ENCODE measurements around the gene CRK. TPM values are rescaled to one million over a fixed set of nuclear protein-coding genes. Genes with fewer than 3 reads are reported as not detected.

The CRK gene
- total RNA-seq, 2 experiments from 2014 or later = 10.1 to 11.6 TPM

DNA sequence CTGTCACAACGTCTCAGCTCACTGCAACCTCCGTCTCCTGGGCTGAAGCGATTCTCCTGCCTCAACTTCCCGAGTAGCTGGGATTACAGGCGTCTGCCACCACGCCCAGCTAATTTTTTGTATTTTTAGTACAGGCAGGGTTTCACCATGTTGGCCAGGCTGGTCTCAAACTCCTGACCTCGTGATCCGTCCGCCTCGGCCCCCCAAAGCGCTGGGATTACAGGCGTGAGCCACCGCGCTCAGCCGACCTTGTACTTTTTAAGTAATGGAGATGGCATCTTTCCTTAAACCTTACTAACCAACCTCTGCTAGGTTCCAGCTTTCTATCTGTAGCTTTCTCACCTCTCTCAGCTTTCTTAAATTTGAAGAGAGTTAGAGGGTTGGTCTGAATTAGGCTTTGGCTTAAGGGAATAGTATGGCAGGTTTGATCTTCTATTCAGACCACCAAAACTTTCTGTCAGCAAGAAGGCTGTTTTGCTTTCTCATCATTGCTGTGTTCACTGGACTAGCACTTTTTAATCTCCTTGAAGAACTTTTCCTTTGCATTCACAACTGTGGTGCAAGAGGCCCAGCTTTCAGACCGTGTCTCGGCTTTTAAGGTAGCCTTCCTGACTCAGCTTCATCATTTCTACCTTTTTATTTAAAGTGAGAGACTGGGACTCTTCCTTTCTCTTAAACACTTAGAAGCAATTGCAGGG is 84.0 kb downstream of the CRK start:
- Mint-ChIP-seq H3K27me3 (no peaks in the 10 kb centered on the region), H3K4me3 (no peak overlapping the region), H3K27ac (peak overlapping the region; percentile 47), H3K4me1 (peaks cover 67% of the 10 kb centered on the region), H3K36me3 (ENCODE audit: low read depth) (peaks cover 26% of the 10 kb centered on the region), H3K9me3 (ENCODE audit: low read depth) (no peaks in the 10 kb centered on the region)
- DNase-seq (no peak), ATAC-seq (no peak)
- POLR2A ChIA-PET = interaction anchor here (0.9 to 1.0 kb wide), 2 partner anchors 13 to 145 kb away, joined by 4 to 5 read pairs; partner anchors contain the start of gene INPP5K
- CTCF ChIA-PET = interaction anchor here (1.0 to 4.1 kb wide), 6 partner anchors 10 to 250 kb away, joined by 3 to 22 read pairs (median 5); partner anchors contain the start of gene INPP5K
- intact Hi-C loops (cut with DNase I, micrococcal nuclease) = no loop called here

Other genes with a start within 250 kb of the CRK start
- gene BHLHA9, start 185.8 kb downstream of the CRK start, total RNA-seq = not detected
- not detected for gene TRARG1, start 176.6 kb downstream of the CRK start, total RNA-seq
- 100 to 1,000 TPM; 520 to 553 TPM for gene YWHAE, start 56.0 kb downstream of the CRK start, total RNA-seq
- 10 to 100 TPM; 21.7 to 24.1 TPM for gene MYO1C, start 36.5 kb upstream of the CRK start, total RNA-seq
- 10 to 100 TPM; 18.5 to 27.3 TPM for gene INPP5K, start 60.4 kb upstream of the CRK start, total RNA-seq
- gene PITPNA, start 106.6 kb upstream of the CRK start, total RNA-seq = 10 to 100 TPM; 43.8 to 44.0 TPM
- gene SLC43A2, start 172.6 kb upstream of the CRK start, total RNA-seq = 1 to 10 TPM in 1 of 2 experiments, under 1 TPM in 1; 0.76 to 1.1 TPM
- gene SCARF1, start 189.5 kb upstream of the CRK start, total RNA-seq = 1 to 10 TPM in 1 of 2 experiments, under 1 TPM in 1; 0.98 to 1.2 TPM
- gene RILP, start 193.6 kb upstream of the CRK start, total RNA-seq = 1 to 10 TPM; 2.1 to 2.6 TPM
- gene PRPF8, start 228.6 kb upstream of the CRK start, total RNA-seq = 100 to 1,000 TPM; 391 to 425 TPM

All from activated CD4-positive, alpha-beta T cell treated with anti-CD3 and anti-CD28 coated beads for 36 hours (primary cell).